ENCODE measurements around the gene PDGFD.

- TF ChIP-seq FOXP2 (optimal IDR thresholded peaks at IDR 0.05; ENCODE audit: control extremely low read depth, extremely low read length, insufficient read depth) (no peak), EZH2 (IDR thresholded peaks at IDR 0.05) (no peak), POLR2AphosphoS5 (IDR thresholded peaks at IDR 0.05; ENCODE audit: borderline replicate concordance, low read depth, low read length) (no peak)
Measured at GRCh38 chr11:103880968-103881367, 283.0 kb downstream of the PDGFD start.

Measured in SK-N-MC (cell line).